Middle frontal gyrus (tissue), 1 donor: ENCODE results near the gene ARHGAP19.
"Not testable (repeated sequence)": the region's sequence is repeated elsewhere in the genome, so short reads cannot be mapped to it uniquely, and the experiment has no call there.

Experiments
- DNase-seq: peaks from one replicate; pipeline ENCODE4 v3.0.0-alpha.2; 2015; ENCODE audit warnings: low spot score; ENCODE audit errors: extremely low spot score

The ARHGAP19 gene

GRCh38 chr10:97321804-97322190 lies 29.4 kb upstream of the ARHGAP19 start:
- no peak for DNase-seq

GRCh38 chr10:97321032-97321803 lies 28.8 kb upstream of the ARHGAP19 start:
- DNase-seq: no peak

- DNase-seq: no peak
These were observed 28.1 kb upstream of the ARHGAP19 start for GRCh38 chr10:97320480-97321031.

- no peak for DNase-seq
These were observed 27.4 kb upstream of the ARHGAP19 start for GRCh38 chr10:97319671-97320479.

GRCh38 chr10:97318772-97319651 lies 26.6 kb upstream of the ARHGAP19 start, which contains the start of gene FRAT1:
TSS of gene FRAT1 (plus strand) at chr10:97319271. CDS start at chr10:97319454, 183 bp downstream.
- DNase-seq: peak; percentile 69

- DNase-seq: no peak
These were observed 22.2 kb upstream of the ARHGAP19 start for GRCh38 chr10:97314671-97315070.

GRCh38 chr10:97312897-97313296 lies 20.5 kb upstream of the ARHGAP19 start:
- DNase-seq: no peak

GRCh38 chr10:97311111-97311626 lies 18.7 kb upstream of the ARHGAP19 start:
- DNase-seq: no peak

- no peak for DNase-seq
These were observed 15.7 kb upstream of the ARHGAP19 start for GRCh38 chr10:97307866-97308780.

GRCh38 chr10:97307441-97307840 lies 15.0 kb upstream of the ARHGAP19 start:
- DNase-seq: no peak

- no peak for DNase-seq
These were observed 9.8 kb upstream of the ARHGAP19 start for GRCh38 chr10:97302088-97302791.

- no peak for DNase-seq
These were observed 8.5 kb upstream of the ARHGAP19 start for GRCh38 chr10:97300980-97301379.

GRCh38 chr10:97298223-97298571 lies 5.8 kb upstream of the ARHGAP19 start:
- no peak for DNase-seq

- DNase-seq: no peak
These were observed 5.3 kb upstream of the ARHGAP19 start for GRCh38 chr10:97297556-97298222.

- peak; percentile 20 for DNase-seq
These were observed 393 bp upstream of the ARHGAP19 start for GRCh38 chr10:97292862-97293198.

GRCh38 chr10:97291357-97292096 lies 910 bp downstream of the ARHGAP19 start:
- DNase-seq: no peak

- DNase-seq: not testable (repeated sequence)
These were observed 1.7 kb downstream of the ARHGAP19 start for GRCh38 chr10:97290576-97291356.
